ENCODE data around the gene KLF6. TPM values are rescaled to one million over a fixed set of nuclear protein-coding genes. Genes with fewer than 3 reads are reported as not detected.

Gene KLF6
- total RNA-seq, 1 experiment from 2014 or later = 27.9 TPM

DNA sequence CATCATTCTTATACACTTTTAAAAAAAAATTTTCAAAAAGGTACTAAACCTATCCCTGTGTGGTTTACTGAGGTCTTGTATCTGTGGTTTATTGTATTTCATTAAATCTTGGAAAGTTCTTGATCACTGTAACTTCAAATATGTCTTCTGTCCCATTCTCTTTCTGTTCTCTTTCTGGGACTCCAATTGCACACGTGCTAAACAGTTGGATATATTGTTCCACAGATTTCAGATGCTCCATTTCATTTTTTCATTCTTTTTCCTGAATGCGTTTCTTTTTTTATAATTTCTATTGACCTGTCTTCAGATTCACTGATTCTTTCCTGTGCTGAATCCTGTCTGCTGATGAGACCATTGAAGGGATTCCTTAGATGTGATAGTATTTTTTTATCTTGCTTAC, 4.6 kb upstream of the KLF6 start:
- DNase-seq (ENCODE audit: low spot score) (no peak), ATAC-seq (no peak)
- H3K36me3 Mint-ChIP-seq = peaks cover 10% of the 10 kb centered on the region
- no peak overlapping the region for H3K27ac Mint-ChIP-seq
- TF ChIP-seq ETV6 (CRISPR knock-in tag; IDR thresholded peaks at IDR 0.05) (no peak), GABPB1 (CRISPR knock-in tag; IDR thresholded peaks at IDR 0.05) (no peak), RORB (CRISPR knock-in tag; IDR thresholded peaks at IDR 0.05) (no peak), IRF2 (CRISPR knock-in tag; IDR thresholded peaks at IDR 0.05; ENCODE audit: borderline replicate concordance, low read depth) (no peak), ZNF671 (CRISPR knock-in tag; IDR thresholded peaks at IDR 0.05) (no peak), FOXK1 (CRISPR knock-in tag; IDR thresholded peaks at IDR 0.05) (no peak), GRHL2 (CRISPR knock-in tag; IDR thresholded peaks at IDR 0.05; ENCODE audit: insufficient replicate concordance, severe bottlenecking) (no peak), TP53 (CRISPR knock-in tag; IDR thresholded peaks at IDR 0.05) (no peak), NFYB (CRISPR knock-in tag; conservative IDR thresholded peaks at IDR 0.05; ENCODE audit: low read depth) (no peak), ELF4 (CRISPR knock-in tag; IDR thresholded peaks at IDR 0.05; ENCODE audit: low read depth) (no peak), ESRRA (CRISPR knock-in tag; IDR thresholded peaks at IDR 0.05; ENCODE audit: borderline replicate concordance) (no peak)
- TF ChIP-seq, protein P1, sequence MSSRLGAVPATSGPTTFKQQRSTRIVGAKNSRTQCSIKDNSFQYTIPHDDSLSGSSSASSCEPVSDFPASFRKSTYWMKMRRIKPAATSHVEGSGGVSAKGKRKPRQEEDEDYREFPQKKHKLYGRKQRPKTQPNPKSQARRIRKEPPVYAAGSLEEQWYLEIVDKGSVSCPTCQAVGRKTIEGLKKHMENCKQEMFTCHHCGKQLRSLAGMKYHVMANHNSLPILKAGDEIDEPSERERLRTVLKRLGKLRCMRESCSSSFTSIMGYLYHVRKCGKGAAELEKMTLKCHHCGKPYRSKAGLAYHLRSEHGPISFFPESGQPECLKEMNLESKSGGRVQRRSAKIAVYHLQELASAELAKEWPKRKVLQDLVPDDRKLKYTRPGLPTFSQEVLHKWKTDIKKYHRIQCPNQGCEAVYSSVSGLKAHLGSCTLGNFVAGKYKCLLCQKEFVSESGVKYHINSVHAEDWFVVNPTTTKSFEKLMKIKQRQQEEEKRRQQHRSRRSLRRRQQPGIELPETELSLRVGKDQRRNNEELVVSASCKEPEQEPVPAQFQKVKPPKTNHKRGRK (CRISPR knock-in tag; IDR thresholded peaks at IDR 0.05; ENCODE audit: borderline replicate concordance) = no peak
- TF ChIP-seq, protein P2, sequence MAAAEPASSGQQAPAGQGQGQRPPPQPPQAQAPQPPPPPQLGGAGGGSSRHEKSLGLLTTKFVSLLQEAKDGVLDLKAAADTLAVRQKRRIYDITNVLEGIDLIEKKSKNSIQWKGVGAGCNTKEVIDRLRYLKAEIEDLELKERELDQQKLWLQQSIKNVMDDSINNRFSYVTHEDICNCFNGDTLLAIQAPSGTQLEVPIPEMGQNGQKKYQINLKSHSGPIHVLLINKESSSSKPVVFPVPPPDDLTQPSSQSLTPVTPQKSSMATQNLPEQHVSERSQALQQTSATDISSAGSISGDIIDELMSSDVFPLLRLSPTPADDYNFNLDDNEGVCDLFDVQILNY (CRISPR knock-in tag; IDR thresholded peaks at IDR 0.05) = no peak
- TF ChIP-seq, protein P3, sequence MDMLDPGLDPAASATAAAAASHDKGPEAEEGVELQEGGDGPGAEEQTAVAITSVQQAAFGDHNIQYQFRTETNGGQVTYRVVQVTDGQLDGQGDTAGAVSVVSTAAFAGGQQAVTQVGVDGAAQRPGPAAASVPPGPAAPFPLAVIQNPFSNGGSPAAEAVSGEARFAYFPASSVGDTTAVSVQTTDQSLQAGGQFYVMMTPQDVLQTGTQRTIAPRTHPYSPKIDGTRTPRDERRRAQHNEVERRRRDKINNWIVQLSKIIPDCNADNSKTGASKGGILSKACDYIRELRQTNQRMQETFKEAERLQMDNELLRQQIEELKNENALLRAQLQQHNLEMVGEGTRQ (CRISPR knock-in tag; IDR thresholded peaks at IDR 0.05) = no peak
- TF ChIP-seq, protein P4, sequence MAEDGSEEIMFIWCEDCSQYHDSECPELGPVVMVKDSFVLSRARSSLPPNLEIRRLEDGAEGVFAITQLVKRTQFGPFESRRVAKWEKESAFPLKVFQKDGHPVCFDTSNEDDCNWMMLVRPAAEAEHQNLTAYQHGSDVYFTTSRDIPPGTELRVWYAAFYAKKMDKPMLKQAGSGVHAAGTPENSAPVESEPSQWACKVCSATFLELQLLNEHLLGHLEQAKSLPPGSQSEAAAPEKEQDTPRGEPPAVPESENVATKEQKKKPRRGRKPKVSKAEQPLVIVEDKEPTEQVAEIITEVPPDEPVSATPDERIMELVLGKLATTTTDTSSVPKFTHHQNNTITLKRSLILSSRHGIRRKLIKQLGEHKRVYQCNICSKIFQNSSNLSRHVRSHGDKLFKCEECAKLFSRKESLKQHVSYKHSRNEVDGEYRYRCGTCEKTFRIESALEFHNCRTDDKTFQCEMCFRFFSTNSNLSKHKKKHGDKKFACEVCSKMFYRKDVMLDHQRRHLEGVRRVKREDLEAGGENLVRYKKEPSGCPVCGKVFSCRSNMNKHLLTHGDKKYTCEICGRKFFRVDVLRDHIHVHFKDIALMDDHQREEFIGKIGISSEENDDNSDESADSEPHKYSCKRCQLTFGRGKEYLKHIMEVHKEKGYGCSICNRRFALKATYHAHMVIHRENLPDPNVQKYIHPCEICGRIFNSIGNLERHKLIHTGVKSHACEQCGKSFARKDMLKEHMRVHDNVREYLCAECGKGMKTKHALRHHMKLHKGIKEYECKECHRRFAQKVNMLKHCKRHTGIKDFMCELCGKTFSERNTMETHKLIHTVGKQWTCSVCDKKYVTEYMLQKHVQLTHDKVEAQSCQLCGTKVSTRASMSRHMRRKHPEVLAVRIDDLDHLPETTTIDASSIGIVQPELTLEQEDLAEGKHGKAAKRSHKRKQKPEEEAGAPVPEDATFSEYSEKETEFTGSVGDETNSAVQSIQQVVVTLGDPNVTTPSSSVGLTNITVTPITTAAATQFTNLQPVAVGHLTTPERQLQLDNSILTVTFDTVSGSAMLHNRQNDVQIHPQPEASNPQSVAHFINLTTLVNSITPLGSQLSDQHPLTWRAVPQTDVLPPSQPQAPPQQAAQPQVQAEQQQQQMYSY (CRISPR knock-in tag; IDR thresholded peaks at IDR 0.05) = no peak
- H3K4me1 Mint-ChIP-seq = peaks cover 20% of the 10 kb centered on the region
- peaks cover 18% of the 10 kb centered on the region for H3K9me3 Mint-ChIP-seq
- no peaks in the 10 kb centered on the region; the same call in none of the 2 replicates for H3K27me3 Mint-ChIP-seq (ENCODE audit: low read depth)
- CTCF ChIA-PET = no interaction called here
- POLR2A ChIA-PET = no interaction called here
- no peak overlapping the region for H3K4me3 Mint-ChIP-seq

DNA sequence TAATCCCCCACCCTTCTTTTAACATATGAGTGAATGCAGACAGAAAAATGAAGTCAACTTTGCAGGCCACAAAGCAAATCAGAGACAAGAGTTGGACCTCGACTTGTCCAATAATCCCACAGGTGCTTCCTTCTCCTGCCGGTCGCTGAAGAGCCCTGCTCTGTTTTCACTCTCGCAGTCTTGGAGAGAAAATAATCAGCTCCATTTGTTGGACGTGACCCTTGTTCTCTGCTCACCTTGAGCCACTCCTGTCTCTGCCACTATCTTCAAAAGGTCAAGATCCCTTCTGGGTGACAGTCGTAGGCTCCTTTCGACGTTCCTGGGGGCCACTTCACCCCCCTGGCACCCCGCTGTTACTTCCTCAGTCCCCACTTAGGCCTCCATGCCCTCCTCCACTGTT, 2.8 kb upstream of the KLF6 start:
- peaks cover 9% of the 10 kb centered on the region for H3K9me3 Mint-ChIP-seq
- TF ChIP-seq, protein P5, sequence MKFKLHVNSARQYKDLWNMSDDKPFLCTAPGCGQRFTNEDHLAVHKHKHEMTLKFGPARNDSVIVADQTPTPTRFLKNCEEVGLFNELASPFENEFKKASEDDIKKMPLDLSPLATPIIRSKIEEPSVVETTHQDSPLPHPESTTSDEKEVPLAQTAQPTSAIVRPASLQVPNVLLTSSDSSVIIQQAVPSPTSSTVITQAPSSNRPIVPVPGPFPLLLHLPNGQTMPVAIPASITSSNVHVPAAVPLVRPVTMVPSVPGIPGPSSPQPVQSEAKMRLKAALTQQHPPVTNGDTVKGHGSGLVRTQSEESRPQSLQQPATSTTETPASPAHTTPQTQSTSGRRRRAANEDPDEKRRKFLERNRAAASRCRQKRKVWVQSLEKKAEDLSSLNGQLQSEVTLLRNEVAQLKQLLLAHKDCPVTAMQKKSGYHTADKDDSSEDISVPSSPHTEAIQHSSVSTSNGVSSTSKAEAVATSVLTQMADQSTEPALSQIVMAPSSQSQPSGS (CRISPR knock-in tag; IDR thresholded peaks at IDR 0.05; ENCODE audit: borderline replicate concordance, low read depth) = no peak
- TF ChIP-seq, protein P6, sequence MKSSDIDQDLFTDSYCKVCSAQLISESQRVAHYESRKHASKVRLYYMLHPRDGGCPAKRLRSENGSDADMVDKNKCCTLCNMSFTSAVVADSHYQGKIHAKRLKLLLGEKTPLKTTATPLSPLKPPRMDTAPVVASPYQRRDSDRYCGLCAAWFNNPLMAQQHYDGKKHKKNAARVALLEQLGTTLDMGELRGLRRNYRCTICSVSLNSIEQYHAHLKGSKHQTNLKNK (CRISPR knock-in tag; IDR thresholded peaks at IDR 0.05) = no peak
- TF ChIP-seq IRF2 (CRISPR knock-in tag; IDR thresholded peaks at IDR 0.05; ENCODE audit: borderline replicate concordance, low read depth) (no peak), CREB1 (CRISPR knock-in tag; IDR thresholded peaks at IDR 0.05) (no peak), RORB (CRISPR knock-in tag; IDR thresholded peaks at IDR 0.05) (no peak), NFYB (CRISPR knock-in tag; conservative IDR thresholded peaks at IDR 0.05; ENCODE audit: low read depth) (no peak), NR2C2 (CRISPR knock-in tag; IDR thresholded peaks at IDR 0.05) (no peak)
- TF ChIP-seq, protein P7, sequence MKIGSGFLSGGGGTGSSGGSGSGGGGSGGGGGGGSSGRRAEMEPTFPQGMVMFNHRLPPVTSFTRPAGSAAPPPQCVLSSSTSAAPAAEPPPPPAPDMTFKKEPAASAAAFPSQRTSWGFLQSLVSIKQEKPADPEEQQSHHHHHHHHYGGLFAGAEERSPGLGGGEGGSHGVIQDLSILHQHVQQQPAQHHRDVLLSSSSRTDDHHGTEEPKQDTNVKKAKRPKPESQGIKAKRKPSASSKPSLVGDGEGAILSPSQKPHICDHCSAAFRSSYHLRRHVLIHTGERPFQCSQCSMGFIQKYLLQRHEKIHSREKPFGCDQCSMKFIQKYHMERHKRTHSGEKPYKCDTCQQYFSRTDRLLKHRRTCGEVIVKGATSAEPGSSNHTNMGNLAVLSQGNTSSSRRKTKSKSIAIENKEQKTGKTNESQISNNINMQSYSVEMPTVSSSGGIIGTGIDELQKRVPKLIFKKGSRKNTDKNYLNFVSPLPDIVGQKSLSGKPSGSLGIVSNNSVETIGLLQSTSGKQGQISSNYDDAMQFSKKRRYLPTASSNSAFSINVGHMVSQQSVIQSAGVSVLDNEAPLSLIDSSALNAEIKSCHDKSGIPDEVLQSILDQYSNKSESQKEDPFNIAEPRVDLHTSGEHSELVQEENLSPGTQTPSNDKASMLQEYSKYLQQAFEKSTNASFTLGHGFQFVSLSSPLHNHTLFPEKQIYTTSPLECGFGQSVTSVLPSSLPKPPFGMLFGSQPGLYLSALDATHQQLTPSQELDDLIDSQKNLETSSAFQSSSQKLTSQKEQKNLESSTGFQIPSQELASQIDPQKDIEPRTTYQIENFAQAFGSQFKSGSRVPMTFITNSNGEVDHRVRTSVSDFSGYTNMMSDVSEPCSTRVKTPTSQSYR (CRISPR knock-in tag; IDR thresholded peaks at IDR 0.05) = no peak
- H3K27ac Mint-ChIP-seq = no peak overlapping the region
- H3K4me1 Mint-ChIP-seq = peaks cover 25% of the 10 kb centered on the region
- ChIA-PET CTCF (no interaction called here), POLR2A (no interaction called here)
- H3K36me3 Mint-ChIP-seq = peaks cover 7% of the 10 kb centered on the region; the same call in 1 of the 2 replicates
- DNase-seq (ENCODE audit: low spot score) (no peak), ATAC-seq (no peak)
- H3K4me3 Mint-ChIP-seq = no peak overlapping the region
- no peaks in the 10 kb centered on the region; the same call in 1 of the 2 replicates for H3K27me3 Mint-ChIP-seq (ENCODE audit: low read depth)
